M059J (cell line): ENCODE results near the gene ZNF326. TPM values are rescaled to one million over a fixed set of nuclear protein-coding genes. Genes with fewer than 3 reads are reported as not detected.
"Not testable (repeated sequence)": the region's sequence is repeated elsewhere in the genome, so short reads cannot be mapped to it uniquely, and the experiment has no call there.

Experiments used
- DNase-seq: peaks from one replicate; pipeline ENCODE4 v3.0.0-alpha.2; 2012; ENCODE audit warnings: low read depth
- total RNA-seq: library from RNA; depleted of rRNA; stranded (reverse); fragments of >200 nt; shearing (Covaris generic); gene quantifications from 2 replicates; pipeline ENCODE4 v1.2.3, GENCODE V29; 2014

Gene ZNF326
- total RNA-seq, 1 experiment from 2014 or later, result 6.9 TPM

DNA sequence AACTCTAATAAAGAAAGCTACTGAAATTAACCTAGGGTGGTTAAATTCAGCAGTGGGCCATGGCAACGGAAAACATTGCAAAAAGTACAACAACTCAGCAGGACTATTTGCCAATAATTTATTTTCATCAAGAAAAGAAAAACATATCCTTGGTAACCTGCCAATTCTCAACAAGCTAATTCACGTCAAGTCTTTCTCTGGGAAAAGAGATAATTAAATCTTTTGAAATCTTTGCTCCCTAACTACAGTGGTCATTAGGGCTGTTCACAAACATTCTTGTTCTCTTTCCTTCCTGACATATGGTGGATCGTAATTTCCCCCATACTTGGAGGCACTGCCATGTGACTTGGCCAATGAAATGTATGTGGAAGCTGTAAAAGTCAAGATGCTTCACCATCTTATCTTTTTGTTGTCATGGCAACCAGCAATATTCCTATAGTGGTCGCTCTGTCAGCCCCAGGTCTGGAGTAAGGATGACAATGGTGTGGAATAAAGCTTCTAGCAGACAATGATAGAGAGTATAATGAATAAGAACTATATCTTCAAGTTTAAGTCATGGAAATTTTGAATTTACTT is 29.6 kb upstream of the ZNF326 start:
- no peak for DNase-seq

DNA sequence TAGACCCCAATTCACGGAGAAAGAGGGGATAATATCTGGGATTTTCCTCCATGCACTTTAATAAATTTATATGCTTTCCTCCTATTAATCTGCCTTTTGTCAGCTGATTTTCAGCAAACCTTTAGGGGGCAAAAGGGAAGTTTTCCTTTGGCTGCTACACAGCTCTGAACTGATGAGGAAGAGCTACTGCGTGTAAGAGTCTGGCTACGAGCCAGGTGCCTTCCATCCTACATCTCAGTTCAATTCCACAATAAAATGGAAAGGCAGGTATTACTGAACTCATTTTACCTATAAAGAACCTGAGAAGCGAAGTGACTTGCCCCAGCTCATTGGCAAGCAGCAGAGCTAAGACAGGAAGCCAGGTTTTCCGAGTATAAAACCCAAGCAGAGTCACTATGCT is 28.3 kb upstream of the ZNF326 start:
- DNase-seq, result no peak

DNA sequence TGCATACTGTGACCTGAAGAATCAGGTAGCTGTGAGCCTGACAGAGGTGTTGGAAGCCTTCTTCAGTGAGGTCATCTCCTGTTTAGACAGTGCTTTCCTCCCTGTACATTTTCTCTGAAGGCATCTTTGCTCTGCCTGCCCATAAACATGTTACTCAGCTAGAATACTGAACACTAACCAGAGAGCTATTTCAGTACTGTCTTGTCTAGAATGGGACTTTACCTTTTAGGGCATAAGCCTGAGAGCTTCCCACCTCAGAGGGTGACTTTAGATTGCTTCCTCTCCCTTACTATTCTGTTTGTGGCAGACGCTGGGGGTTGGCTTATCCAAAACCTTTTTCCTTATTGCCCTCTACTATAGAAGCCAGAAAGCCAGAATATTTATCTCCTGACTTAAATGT is 23.3 kb upstream of the ZNF326 start:
- DNase-seq, result peak; percentile 65

DNA sequence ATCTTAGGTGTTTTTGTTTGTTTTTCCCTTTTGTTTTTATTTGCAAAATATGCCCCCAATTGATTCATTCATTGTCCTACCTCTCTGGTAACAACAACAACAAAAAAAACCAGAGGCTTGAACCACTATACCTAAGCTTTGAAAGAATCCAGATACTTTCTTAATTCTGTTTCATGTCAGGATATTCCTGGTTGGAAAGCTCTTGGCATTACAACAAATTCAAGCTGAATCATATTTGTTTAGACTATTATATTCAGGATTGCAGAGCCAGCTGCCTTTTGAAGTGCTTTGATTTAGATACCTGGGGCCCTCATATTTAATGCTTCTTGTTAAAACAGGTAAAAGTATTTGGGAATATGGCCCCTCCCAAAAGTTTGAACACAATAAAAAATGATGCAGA is 22.9 kb upstream of the ZNF326 start:
- DNase-seq, result no peak

DNA sequence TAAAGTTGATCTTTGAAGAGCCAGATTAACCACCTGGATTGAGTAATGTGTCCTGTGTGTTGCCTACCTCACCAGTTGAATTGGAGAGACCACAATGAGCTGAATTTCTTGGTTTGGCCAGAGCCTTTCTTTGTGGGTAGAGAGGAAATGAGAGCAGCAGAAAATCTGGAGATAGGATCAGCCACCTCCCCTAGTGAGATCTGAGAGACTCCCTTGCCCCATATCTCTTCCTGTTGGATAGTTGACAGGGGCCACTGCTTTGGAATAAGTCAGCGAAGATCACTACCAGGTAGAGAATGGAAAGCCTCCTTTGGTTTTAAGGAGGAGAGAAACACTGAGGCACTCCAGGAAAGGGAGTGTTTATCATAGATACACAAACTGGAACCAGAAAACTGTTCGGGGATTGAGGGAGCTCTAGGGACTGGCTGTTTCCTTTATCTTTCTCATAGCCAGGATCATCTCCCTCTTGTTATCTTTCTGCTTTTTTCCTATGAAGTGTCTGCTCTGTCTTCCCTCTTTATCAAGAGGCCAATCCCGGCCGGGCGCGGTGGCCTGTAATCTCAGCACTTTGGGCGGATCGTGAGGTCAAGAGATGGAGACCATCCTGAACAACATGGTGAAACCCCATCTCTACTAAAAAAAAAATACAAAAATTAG is 21.3 kb upstream of the ZNF326 start:
- DNase-seq, result peak; percentile 80

DNA sequence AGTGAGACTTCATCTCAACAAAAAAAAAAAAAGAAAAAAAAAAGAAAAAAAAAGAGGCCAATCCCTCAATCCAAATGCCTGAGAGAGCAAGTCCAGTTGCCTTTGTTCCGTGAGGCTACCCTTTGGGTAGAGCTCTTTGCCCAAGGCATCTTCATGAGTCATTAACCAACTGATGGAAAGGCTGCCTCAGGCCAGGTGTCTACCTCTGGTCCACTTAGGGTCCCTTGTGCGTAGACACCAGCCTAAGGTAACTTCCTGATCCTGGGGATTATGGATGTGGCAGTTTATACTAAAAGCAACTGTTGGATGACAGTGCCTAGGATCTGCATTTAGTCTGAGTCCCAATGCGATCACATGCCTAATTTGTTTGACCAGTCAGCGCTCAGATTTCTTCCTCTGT is 20.7 kb upstream of the ZNF326 start:
- peak; percentile 92 for DNase-seq

DNA sequence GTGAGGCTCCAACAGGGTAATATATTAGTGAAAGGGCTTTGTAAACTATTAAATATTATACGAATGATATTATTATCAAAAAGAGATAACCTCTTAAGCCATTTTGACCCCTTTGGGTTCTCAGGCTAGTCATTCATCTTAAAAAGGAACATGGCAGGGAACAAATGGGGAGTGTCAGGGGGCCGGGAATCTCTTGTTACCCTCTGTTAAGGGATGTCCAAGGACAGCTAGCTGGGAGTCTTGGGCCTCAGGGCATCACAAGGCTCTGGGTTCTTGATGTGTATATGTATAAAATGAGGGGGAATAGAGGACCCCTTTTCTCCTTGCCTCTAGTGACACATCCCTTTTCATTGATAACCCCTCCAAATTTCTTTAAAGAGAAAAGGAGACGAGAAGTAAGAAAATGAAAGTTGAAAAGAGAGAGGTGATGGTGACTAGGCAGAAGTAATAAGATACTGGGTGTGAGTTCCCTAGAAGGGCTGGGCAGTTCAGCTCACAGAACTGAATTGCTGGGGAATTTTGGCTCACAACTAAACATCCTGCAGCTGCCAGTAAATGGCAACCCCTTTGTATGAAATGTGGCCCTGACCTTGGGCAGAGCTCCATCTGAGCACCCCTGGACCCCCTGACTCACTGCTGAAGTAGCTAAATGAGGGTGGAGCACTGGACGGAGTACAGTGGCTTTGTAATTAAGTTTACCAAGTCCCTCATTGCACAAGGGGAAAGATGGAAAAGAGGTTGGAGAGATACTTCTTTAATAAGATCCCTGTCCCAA is 20.0 kb upstream of the ZNF326 start:
- peak; percentile 91 for DNase-seq

DNA sequence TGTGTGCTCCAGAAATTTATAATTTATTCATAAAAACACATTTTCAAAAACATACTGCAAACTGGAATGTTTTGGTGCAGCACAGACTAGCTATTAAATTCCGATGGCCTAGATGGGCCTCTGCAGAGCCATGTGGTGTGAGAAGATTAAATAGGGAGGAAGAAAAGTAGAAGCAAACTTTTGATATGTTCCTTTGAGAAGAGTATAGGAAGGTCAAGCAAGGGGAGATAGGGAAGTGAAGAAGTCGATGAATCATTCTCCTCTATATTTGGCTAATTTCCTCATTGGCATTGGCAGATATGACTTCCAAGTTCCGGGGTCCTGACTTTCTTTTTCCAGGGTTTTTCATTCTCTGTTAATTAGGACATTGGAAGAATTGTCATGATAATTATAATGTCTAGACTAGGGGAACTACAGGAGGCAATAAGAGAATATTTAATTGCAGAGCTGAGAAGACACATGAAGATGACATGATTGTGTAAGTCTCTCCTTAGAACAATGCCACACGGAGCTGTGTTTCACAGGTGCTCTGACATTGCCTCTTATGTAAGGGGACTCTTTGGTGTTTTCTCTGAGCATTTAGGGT is 19.3 kb upstream of the ZNF326 start:
- peak; percentile 32 for DNase-seq

DNA sequence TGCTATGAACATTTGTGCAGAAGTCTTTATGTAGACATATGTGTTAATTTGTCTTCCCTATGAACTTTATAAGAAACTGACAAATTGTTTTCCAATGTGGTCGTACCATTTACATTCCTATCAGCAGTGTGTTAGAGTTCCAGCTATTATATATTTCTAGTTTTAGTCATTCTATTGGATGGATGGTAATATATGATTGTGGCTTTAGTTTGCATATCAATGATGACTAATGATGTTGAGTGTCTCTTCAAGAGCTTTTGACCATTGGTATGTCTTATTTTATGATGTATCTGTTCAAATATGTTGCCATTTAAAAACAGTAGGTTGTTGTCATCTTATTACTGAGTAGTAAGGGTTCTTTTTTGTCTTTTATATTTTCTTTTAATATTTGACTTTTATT is 16.2 kb upstream of the ZNF326 start:
- peak; percentile 43 for DNase-seq

DNA sequence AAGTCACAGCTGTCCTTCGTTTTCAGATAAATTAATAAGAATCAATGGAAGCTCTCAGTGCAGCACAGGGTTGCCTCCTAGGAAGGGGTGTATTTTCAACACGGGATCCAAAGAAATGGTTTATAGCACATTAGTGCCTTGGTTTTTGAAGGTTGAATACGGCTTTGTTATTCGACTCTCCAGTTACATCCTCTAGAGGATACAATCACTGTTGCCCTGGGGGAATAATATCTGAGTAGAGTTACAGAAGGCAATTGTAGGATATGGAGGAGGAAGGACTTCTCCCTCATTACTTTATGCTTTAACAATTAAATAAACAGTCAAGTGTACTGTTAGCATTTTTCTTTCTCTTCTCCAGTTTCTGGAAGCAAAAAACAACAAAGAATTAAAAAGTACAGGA is 14.3 kb upstream of the ZNF326 start:
- peak; percentile 76 for DNase-seq

DNA sequence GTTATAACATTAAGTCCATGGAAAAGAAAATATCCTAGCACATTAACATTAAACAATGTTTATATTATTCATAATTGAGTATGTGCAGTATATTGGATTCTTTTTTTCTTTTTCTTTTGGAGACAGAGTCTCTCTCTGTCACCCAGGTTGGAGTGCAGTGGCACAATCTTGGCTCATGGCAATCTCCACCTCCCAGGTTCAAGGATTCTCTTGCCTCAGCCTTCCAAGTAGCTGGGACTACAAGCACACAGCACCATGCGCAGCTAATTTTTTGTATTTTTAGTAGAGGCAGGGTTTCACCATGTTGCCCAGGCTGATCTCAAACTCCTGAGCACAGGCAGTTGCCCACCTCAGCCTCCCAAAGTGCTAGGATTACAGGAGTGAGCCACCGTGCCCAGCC is 12.1 kb upstream of the ZNF326 start:
- DNase-seq, result not testable (repeated sequence)

DNA sequence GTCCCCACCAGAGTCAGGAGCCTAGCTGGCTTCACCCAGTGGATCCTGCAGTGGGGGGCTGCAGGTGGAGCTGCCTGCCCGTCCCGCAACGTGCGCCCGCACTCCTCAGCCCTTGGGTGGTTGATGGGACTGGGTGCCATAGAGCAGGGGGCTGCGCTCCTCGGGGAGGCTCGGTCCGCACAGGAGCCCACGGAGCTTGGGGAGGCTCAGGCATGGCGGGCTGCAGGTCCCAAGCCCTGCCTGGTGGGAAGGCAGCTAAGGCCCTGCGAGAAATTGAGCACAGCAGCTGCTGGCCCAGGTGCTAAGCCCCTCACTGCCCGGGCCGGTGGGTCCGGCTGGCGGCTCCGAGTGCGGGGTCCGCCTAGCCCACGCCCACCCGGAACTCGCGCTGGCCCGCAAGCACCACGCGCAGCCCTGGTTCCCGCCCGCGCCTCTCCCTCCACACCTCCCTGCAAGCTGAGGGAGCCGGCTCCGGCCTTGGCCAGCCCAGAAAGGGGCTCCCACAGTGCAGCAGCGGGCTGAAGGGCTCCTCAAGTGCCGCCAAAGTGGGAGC is 10.3 kb upstream of the ZNF326 start:
- not testable (repeated sequence) for DNase-seq

DNA sequence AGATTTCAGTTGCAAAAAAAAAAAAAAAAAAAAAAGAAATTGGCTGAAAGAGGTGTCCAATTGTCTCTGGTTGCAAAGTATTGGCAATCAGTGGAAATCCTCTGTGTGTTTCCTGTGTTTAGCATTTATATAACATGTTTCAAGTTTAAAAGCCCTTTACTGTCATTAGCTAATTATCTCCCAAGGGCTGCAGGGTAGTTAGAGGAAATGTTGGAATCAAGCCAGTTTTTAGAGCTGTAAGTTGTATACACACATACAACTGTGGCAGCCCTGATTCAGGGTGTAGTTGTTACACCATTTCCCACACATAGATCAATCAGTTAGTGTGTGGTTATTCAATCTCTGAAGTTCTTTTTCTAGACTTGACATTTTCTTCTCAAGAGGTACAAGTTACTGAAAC is 8.9 kb upstream of the ZNF326 start:
- no peak for DNase-seq

DNA sequence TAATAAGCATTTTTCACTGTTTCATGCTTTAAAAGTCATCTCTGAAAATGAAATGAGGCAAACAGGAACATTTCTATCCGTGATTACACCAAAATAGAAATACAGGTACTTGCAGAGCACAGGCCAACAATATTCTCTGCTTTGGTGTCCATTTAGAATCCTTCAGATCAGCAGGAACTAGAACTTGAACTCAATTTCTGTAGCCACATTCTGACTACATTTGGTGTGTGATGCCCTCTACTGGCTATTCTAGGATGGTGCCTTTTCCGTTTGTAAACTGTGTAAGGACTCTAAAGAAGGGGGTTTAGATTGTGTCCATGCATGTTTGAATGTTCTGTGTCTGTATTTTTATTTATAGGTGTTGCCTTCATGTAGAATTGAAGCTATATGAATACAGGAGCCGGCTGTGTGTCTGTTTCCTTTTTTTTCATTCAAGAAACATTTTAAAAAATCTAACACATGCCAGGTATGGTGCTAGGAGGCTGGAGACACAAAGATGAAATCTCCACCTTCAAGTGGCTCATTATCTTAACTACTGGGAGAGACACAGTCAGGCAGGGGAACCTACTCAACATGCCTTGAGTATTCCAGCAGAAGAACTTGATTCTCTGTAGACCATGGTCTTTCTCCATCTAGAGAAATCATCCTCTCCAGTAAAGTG is 7.6 kb upstream of the ZNF326 start:
- peak; percentile 77 for DNase-seq

DNA sequence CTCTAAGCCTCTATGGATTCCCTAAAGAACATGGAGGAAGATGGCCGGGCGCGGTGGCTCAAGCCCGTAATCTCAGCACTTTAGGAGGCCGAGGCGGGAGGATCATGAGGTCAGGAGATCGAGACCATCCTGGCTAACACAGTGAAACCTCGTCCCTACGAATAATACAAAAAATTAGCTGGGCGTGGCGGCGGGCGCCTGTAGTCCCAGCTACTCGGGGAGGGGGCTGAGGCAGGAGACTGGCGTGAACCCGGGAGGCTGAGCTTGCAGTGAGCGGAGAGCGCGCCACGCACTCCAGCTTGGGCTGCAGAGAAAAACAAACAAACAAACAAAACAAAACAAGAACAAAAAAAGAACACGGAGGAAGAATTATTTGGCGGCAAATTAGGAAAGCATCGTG is 5.8 kb upstream of the ZNF326 start:
- DNase-seq, result no peak

DNA sequence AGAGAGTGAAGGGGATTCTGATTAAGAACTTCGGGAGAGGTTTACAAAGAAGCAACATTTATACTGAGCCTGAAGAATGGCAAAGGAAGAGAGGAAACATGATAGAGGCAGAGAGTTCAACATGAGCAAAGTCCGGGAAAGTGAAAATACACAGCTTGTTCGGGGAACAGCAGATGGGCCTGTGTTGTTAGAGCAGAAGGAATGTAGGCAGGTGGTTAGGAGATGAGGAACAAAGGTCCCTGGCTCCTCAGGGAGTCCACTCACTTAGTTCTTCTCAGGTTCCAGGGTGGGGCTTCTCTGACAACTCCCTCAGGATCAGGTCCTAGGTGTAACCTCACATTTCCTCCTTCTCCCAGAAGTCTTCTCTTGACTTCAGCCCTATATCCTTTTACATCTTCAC is 5.1 kb upstream of the ZNF326 start:
- no peak for DNase-seq

DNA sequence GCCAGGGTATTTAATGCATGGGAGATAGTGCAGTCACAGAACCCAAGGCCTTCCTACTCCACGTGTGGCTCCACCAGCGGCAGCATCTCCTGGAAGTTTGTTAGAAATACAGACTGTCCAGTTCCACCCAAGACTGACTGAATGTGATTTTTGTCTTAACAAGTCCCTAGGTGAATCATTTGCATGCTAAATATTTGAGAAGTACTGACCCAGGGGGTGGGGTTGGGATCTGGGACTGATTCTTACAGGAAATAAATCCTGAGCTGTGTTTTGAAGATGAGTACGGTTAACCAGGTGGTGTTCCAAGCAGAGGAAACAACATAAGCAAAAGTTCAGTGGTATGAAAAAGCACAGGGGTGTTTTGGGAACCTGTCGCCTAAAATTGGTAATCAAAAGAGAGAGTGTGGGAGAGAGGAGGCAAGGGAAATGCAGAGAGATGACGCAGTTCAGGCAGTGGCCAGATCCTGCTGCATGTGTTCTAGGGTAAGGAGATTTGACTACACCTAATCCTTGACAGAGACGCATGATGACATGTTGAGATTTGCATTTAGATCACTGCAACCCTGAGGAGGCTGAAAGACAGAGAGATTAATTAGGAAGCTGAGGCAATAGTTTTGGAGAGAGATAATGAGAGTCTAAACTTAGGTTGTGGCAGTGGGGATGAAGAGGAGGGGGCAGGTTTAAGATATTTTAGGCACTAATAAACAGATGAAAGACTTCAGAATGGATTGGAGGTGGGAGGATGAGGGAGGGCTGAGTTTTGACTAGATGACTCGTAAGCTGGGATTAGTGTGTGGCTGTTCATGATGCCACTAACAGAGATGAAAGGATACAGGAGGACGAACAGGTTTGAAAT is 3.7 kb upstream of the ZNF326 start:
- DNase-seq, result peak; percentile 34

DNA sequence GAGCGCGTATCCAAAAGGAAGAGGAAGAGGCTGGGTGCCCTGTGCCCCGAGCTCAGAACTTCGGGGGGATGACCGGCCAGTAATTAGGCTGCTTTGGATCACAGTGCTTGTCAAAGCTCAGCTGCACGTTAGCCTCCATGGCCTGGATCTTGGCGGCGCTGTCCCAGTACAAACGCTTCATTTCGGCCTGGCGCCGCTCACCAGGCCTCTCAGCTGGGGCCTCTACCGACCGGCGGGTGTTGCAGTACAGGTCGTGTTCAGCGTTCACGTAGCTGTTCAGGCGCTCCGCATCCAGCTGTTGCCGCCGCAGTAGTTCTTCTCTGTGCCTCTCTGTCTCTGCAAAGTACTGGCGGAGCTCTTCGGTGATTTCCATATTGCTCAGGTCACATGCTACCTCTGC is 1.4 kb upstream of the ZNF326 start:
- DNase-seq, result no peak

DNA sequence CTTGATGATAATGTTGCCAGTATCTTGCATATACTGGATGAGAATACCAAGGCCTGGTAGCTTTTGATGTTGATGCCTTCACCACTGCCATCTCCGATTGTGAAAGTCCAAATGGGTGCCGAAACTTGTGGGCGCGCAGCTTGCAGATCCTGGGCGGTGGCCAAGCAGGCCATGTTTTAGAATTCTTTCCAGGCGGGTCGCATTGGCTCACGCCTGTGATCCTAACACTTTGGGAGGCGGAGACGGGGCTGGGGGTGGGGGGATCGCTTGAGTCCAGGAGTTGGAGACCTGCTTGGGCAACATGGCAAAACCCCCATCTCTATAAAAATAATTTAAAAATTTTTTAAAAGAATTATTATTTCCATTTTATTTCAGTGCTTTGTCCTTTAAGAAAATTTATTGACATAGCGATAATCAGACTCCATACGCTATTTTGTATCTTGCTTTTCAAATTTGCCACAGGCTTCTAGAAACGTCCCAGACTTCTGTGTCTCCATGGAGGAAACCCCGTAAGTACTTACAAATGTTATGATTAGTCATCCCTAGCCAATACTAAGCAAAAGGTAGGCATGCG is 592 bp upstream of the ZNF326 start:
- DNase-seq, result no peak

DNA sequence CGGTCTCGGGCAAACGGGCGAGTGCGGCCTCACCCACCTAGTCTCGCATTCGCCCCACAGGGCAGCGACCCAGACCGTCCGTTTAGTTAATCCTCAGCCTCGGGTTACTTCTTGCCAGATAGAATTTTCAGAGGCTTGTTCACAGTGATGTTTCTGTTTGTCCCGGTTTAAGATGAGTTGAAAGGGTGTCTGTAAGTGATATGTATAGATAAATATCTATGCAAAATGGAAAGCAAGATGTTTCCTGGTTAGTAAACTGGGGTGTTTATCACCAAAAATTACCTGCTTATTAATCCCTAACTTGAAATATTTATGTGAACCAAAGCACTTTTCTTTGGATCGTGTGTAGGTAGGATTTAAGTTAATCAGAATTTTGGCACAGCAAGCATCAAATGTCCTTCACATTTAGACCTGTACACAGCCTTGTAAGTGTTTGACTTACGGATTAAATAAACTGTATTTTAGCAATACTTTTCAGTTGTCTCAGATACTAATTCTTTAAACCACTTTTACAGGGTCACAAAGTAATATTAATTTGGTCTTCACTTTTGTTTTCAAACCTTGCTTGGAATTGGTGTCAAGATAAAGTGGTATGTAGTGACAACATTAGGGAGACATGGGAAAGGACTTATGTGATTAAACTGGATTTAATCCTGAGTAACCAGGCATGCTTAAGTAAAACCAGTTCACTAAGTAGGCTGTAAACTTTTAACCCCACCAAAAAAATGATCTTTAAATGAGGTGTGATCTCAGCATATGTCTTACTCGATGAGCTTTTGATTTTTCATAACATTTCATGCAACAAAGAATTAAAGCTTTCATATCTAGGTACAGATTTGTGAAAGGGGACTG is 914 bp downstream of the ZNF326 start:
- peak; percentile 65 for DNase-seq
